Fibroblast of pulmonary artery (primary cell): Measurements from ENCODE around the gene AP1G1.

ENCODE experiments used
- DNase-seq: peaks from one replicate; pipeline ENCODE4 v3.0.0-alpha.2; 2010; ENCODE audit warnings: low read depth
- H3K4me3 ChIP-seq: replicated peaks from 2 replicates; pipeline ENCODE4 v1.5.1; 2011; ENCODE audit warnings: low read depth, mild to moderate bottlenecking, control low read depth, low read length, moderate library complexity
- CTCF ChIP-seq: IDR thresholded peaks from 2 replicates; pipeline ENCODE4 v1.5.1; 2011; ENCODE audit warnings: mild to moderate bottlenecking, control low read depth, low read length, inconsistent platforms; ENCODE audit errors: missing control alignments

AP1G1 gene

GRCh38 chr16:71808593-71809459, at the start of gene AP1G1:
AP1G1 (minus strand) TSS chr16:71808834; CDS start chr16:71789479, 19,355 bp downstream.
- H3K4me3 ChIP-seq, result peak within 1 kb of the TSS; percentile 98
- no peak for TF ChIP-seq CTCF
- DNase-seq, result peak; percentile 99

- DNase-seq, result no peak
- no peak for TF ChIP-seq CTCF
- no peak overlapping the region for H3K4me3 ChIP-seq
Measured at GRCh38 chr16:71855937-71856662, 47.5 kb upstream of the AP1G1 start.

DNA sequence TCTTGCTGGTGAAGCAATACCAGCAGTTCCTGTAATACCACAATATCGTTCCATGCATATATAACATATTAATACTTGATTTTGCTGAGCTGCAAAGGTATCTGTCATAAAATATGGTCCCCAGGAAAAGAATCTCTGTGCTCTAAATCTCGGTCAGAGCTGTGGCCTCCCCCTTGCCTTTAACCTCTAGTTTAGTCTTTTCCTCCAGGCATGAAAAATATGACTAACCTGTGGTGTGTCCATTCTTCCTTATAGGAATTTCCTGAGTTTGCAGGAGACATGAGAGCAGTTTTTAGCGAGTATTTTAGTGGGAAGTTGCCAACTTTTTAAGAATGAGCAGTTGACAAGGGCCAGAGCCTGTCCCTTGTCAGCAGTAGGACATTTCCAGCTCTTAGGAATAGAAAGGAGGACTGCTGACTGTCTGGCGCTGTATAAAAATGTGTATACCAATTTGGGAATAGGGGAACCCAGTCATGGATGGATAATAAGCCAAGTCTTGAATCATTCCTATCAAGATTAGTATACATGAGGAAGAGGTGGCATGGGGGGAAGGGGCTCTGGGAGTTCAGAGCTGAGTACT, 45.8 kb upstream of the AP1G1 start:
- no peak for TF ChIP-seq CTCF
- no peak for DNase-seq
- no peak overlapping the region for H3K4me3 ChIP-seq

GRCh38 chr16:71853413-71853812, 44.8 kb upstream of the AP1G1 start:
- TF ChIP-seq CTCF, result no peak
- H3K4me3 ChIP-seq, result no peak overlapping the region
- DNase-seq, result no peak

GRCh38 chr16:71852561-71852960, 43.9 kb upstream of the AP1G1 start:
- no peak for DNase-seq
- TF ChIP-seq CTCF, result no peak
- no peak overlapping the region for H3K4me3 ChIP-seq

- DNase-seq, result no peak
- no peak for TF ChIP-seq CTCF
- H3K4me3 ChIP-seq, result no peak overlapping the region
Measured at GRCh38 chr16:71852158-71852557, 43.5 kb upstream of the AP1G1 start.
